Esophagus muscularis mucosa (tissue), 4 donors: ENCODE measurements around the gene HDAC4. TPM values are rescaled to one million over a fixed set of nuclear protein-coding genes. Genes with fewer than 3 reads are reported as not detected.
A peak's percentile ranks its signal among the peaks of the same experiment; 100 is the strongest.

ENCODE experiments used
- DNase-seq: peaks from one replicate; pipeline ENCODE4 v3.0.0-alpha.2; 2017; ENCODE audit errors: extremely low spot score
- H3K27ac ChIP-seq, 4 donors: fragments of 200-600 bp; sonication (generic); replicated peaks in 1 of 4; 1 replicate in 3 of 4; 2 replicates in 1 of 4; pipeline ENCODE4 v1.5.1; 2016 to 2019; ENCODE audit warnings: mild to moderate bottlenecking in 1 of 4
- H3K27me3 ChIP-seq, 4 donors: fragments of 200-600 bp; sonication (generic); one replicate each; pipeline versions ENCODE4 v1.5.1 to v1.6.0; 2016 to 2019
- H3K36me3 ChIP-seq, 4 donors: fragments of 200-600 bp; sonication (generic); one replicate each; pipeline ENCODE4 v1.5.1; 2016 to 2019
- H3K4me1 ChIP-seq, 4 donors: fragments of 200-600 bp; sonication (generic); one replicate each; pipeline ENCODE4 v1.5.1; 2016 to 2019
- H3K4me3 ChIP-seq, 4 donors: fragments of 200-600 bp; sonication (generic); 1 replicate in 2 of 4; 2 replicates in 2 of 4; pipeline ENCODE4 v1.5.1; 2016 to 2019; ENCODE audit warnings: mild to moderate bottlenecking in 4 of 4, moderate library complexity in 1 of 4
- H3K9me3 ChIP-seq, 4 donors: fragments of 200-600 bp; sonication (generic); 1 replicate in 3 of 4; 2 replicates in 1 of 4; pipeline ENCODE4 v1.5.1; 2016 to 2019
- CTCF ChIP-seq, 3 experiments: fragments of 200-600 bp in 2 of 3; fragments of 450-650 bp in 1 of 3; sonication (generic) in 2 of 3; IDR thresholded peaks; one replicate each; pipeline ENCODE4 v1.5.1; 2017 to 2019; ENCODE audit warnings: antibody characterized with exemption in 3 of 3, mild to moderate bottlenecking in 2 of 3, moderate library complexity in 1 of 3
- EP300 ChIP-seq: sonication (generic); formaldehyde crosslinking; IDR thresholded peaks from one replicate; pipeline ENCODE4 v1.6.1; 2017; ENCODE audit warnings: antibody characterized with exemption
- POLR2A ChIP-seq: fragments of 450-650 bp; IDR thresholded peaks from one replicate; pipeline ENCODE4 v1.6.1; 2017; ENCODE audit warnings: antibody characterized with exemption, moderate library complexity, mild to moderate bottlenecking, low read depth
- POLR2AphosphoS5 ChIP-seq, 2 donors: sonication (generic); formaldehyde crosslinking; IDR thresholded peaks; one replicate each; pipeline ENCODE4 v1.6.1; 2017; ENCODE audit warnings: antibody characterized with exemption in 2 of 2
- WGBS: methylation state at CpG from one replicate; pipeline ENCODE4 v1.1.5; 2018; 5-methylcytosine and 5-hydroxymethylcytosine counted together
- intact Hi-C: fragments of 100-400 bp; cut with DNase I; formaldehyde crosslinking; loops from one replicate; pipeline ENCODE4 v1.15.1; 2023
- total RNA-seq, 4 donors: library from RNA; depleted of rRNA; stranded (reverse); fragments of >200 nt; gene quantifications; one replicate each; pipeline versions ENCODE4 v1.1.0 to v1.2.1, GENCODE V29; 2016

Gene HDAC4
- total RNA-seq, 4 donors from 2014 or later, result 59.4 to 119 (median 76.1) TPM

- Histone ChIP-seq H3K27ac (no peak overlapping the region), H3K36me3 (no peaks in the 10 kb centered on the region), H3K4me1 (peaks cover 0 to 24% (median 13%) of the 10 kb centered on the region in 4 donors), H3K9me3 (no peaks in the 10 kb centered on the region), H3K27me3 (peaks cover 0 to 15% (median 0%) of the 10 kb centered on the region in 4 donors), H3K4me3 (no peak overlapping the region)
- TF ChIP-seq POLR2A (no peak), CTCF (IDR thresholded peaks at IDR 0.05) (no peak), EP300 (no peak), POLR2AphosphoS5 (IDR thresholded peaks at IDR 0.05) (no peak)
- intact Hi-C loops, result no loop called here
- DNase-seq, result no peak
- 87% methylated on average over 12 of the region's 12 CpGs for WGBS
These were observed 383.2 kb downstream of the HDAC4 start for GRCh38 chr2:239017491-239018098.

- WGBS, result 66% methylated on average over 13 of the region's 19 CpGs
- TF ChIP-seq CTCF (IDR thresholded peaks at IDR 0.05), result no peak
- TF ChIP-seq EP300, result no peak
- TF ChIP-seq POLR2AphosphoS5 (IDR thresholded peaks at IDR 0.05), result no peak
- no peak for TF ChIP-seq POLR2A
- H3K4me1 ChIP-seq, result peaks cover 0 to 24% (median 13%) of the 10 kb centered on the region in 4 donors
- no peaks in the 10 kb centered on the region for H3K36me3 ChIP-seq
- H3K4me3 ChIP-seq, result no peak overlapping the region
- H3K9me3 ChIP-seq, result no peaks in the 10 kb centered on the region
- DNase-seq, result no peak
- intact Hi-C loops, result no loop called here
- peaks cover 0 to 15% (median 0%) of the 10 kb centered on the region in 4 donors for H3K27me3 ChIP-seq
- H3K27ac ChIP-seq, result peak overlapping the region in 1 of 4 donors; percentile 19
These were observed 384.7 kb downstream of the HDAC4 start for GRCh38 chr2:239015901-239016675.

- no peak overlapping the region for H3K4me3 ChIP-seq
- no peak for DNase-seq
- TF ChIP-seq EP300 (no peak), POLR2AphosphoS5 (IDR thresholded peaks at IDR 0.05) (no peak), POLR2A (no peak), CTCF (IDR thresholded peaks at IDR 0.05) (no peak)
- peaks cover 0 to 24% (median 13%) of the 10 kb centered on the region in 4 donors for H3K4me1 ChIP-seq
- H3K36me3 ChIP-seq, result no peaks in the 10 kb centered on the region
- intact Hi-C loops, result no loop called here
- H3K27ac ChIP-seq, result peak overlapping the region in 2 of 4 donors; percentile 17 to 19
- WGBS, result 72% methylated on average over 23 of the region's 25 CpGs
- H3K9me3 ChIP-seq, result no peaks in the 10 kb centered on the region
- peaks cover 0 to 10% (median 0%) of the 10 kb centered on the region in 4 donors for H3K27me3 ChIP-seq
These were observed 385.5 kb downstream of the HDAC4 start for GRCh38 chr2:239015218-239015900.

- Histone ChIP-seq H3K36me3 (no peaks in the 10 kb centered on the region), H3K27ac (peak overlapping the region in 2 of 4 donors; percentile 17 to 24), H3K4me1 (peaks cover 0 to 24% (median 13%) of the 10 kb centered on the region in 4 donors), H3K9me3 (no peaks in the 10 kb centered on the region), H3K4me3 (no peak overlapping the region), H3K27me3 (peaks cover 0 to 10% (median 0%) of the 10 kb centered on the region in 4 donors)
- TF ChIP-seq POLR2AphosphoS5 (IDR thresholded peaks at IDR 0.05), result no peak
- TF ChIP-seq POLR2A, result no peak
- no peak for TF ChIP-seq EP300
- no peak for TF ChIP-seq CTCF (IDR thresholded peaks at IDR 0.05)
- WGBS, result 77% methylated on average over 7 of the region's 9 CpGs
- intact Hi-C loops, result loop anchor here (5.0 kb wide), 1 partner anchor 347 kb away; no protein-coding TSS in a partner anchor
- no peak for DNase-seq
These were observed 386.2 kb downstream of the HDAC4 start for GRCh38 chr2:239014458-239015217.
